Neutrophil (primary cell): Measurements from ENCODE around the gene SHISA5.
"Not testable (repeated sequence)": the region's sequence is repeated elsewhere in the genome, so short reads cannot be mapped to it uniquely, and the experiment has no call there.

Experiments
- H3K27ac ChIP-seq: fragments of 200-600 bp; sonication (generic); 2 replicates; pipeline ENCODE4 v1.5.1; 2016; ENCODE audit warnings: mild to moderate bottlenecking, moderate library complexity
- H3K27me3 ChIP-seq: fragments of 200-600 bp; sonication (generic); 2 replicates; pipeline ENCODE4 v1.6.0; 2016; ENCODE audit warnings: mild to moderate bottlenecking
- H3K36me3 ChIP-seq: fragments of 200-600 bp; sonication (generic); 2 replicates; pipeline ENCODE4 v1.5.1; 2017
- H3K4me1 ChIP-seq, 2 experiments: fragments of 200-600 bp in 1 of 2; sonication (generic) in 1 of 2; 1 replicate in 1 of 2; 2 replicates in 1 of 2; pipeline versions ENCODE4 v1.5.1 to v1.6.1; 2013 to 2016; ENCODE audit warnings: low read depth in 1 of 2, low read length in 1 of 2, mild to moderate bottlenecking in 1 of 2, moderate library complexity in 1 of 2; ENCODE audit not compliant: control insufficient read depth in 1 of 2, insufficient read depth in 1 of 2
- H3K4me3 ChIP-seq, 2 experiments: fragments of 200-600 bp in 1 of 2; sonication (generic) in 1 of 2; 1 replicate in 1 of 2; 2 replicates in 1 of 2; pipeline ENCODE4 v1.5.1; 2013 to 2016; ENCODE audit warnings: low read depth in 1 of 2, low read length in 1 of 2, mild to moderate bottlenecking in 1 of 2, moderate library complexity in 1 of 2
- H3K9me3 ChIP-seq: fragments of 200-600 bp; sonication (generic); 2 replicates; pipeline ENCODE4 v1.5.1; 2016
- CTCF ChIP-seq: fragments of 200-600 bp; sonication (generic); IDR thresholded peaks from 2 replicates; pipeline ENCODE4 v1.5.1; 2016; ENCODE audit warnings: antibody characterized with exemption

Gene SHISA5

GRCh38 chr3:48466386-48467109 is 37.4 kb downstream of the SHISA5 start:
- Histone ChIP-seq H3K36me3 (peaks cover 52% of the 10 kb centered on the region), H3K9me3 (no peaks in the 10 kb centered on the region), H3K4me1 (peaks cover 37 to 42% of the 10 kb centered on the region in 2 experiments), H3K27ac (peak overlapping the region; percentile 97), H3K27me3 (no peaks in the 10 kb centered on the region), H3K4me3 (peak overlapping the region; percentile 63 to 67)
- TF ChIP-seq CTCF = no peak

GRCh38 chr3:48465531-48466378 is 38.2 kb downstream of the SHISA5 start:
- H3K9me3 ChIP-seq = no peaks in the 10 kb centered on the region
- peaks cover 59% of the 10 kb centered on the region for H3K36me3 ChIP-seq
- peak; percentile 61 for TF ChIP-seq CTCF
- peak overlapping the region; percentile 97 for H3K27ac ChIP-seq
- H3K4me3 ChIP-seq = peak overlapping the region; percentile 63 to 67
- H3K4me1 ChIP-seq = peaks cover 36 to 37% of the 10 kb centered on the region in 2 experiments
- no peaks in the 10 kb centered on the region for H3K27me3 ChIP-seq

GRCh38 chr3:48465237-48465530 is 38.8 kb downstream of the SHISA5 start:
- peak overlapping the region; percentile 63 to 67 for H3K4me3 ChIP-seq
- H3K27ac ChIP-seq = peak overlapping the region; percentile 97
- no peaks in the 10 kb centered on the region for H3K9me3 ChIP-seq
- no peak for TF ChIP-seq CTCF
- H3K4me1 ChIP-seq = peaks cover 34 to 35% of the 10 kb centered on the region in 2 experiments
- peaks cover 60% of the 10 kb centered on the region for H3K36me3 ChIP-seq
- no peaks in the 10 kb centered on the region for H3K27me3 ChIP-seq

GRCh38 chr3:48464713-48465221 is 39.2 kb downstream of the SHISA5 start:
- Histone ChIP-seq H3K27ac (peak overlapping the region; percentile 97), H3K27me3 (no peaks in the 10 kb centered on the region), H3K4me1 (peaks cover 29 to 30% of the 10 kb centered on the region in 2 experiments), H3K4me3 (no peak overlapping the region), H3K9me3 (no peaks in the 10 kb centered on the region), H3K36me3 (peaks cover 60% of the 10 kb centered on the region)
- no peak for TF ChIP-seq CTCF

GRCh38 chr3:48463703-48464102 is 40.3 kb downstream of the SHISA5 start:
- no peak overlapping the region for H3K27ac ChIP-seq
- H3K36me3 ChIP-seq = peaks cover 60% of the 10 kb centered on the region
- H3K4me1 ChIP-seq = peaks cover 26 to 27% of the 10 kb centered on the region in 2 experiments
- H3K9me3 ChIP-seq = no peaks in the 10 kb centered on the region
- no peak for TF ChIP-seq CTCF
- H3K4me3 ChIP-seq = no peak overlapping the region
- no peaks in the 10 kb centered on the region for H3K27me3 ChIP-seq

GRCh38 chr3:48461767-48462166 is 42.2 kb downstream of the SHISA5 start:
- H3K36me3 ChIP-seq = peaks cover 50% of the 10 kb centered on the region
- H3K27me3 ChIP-seq, H3K27ac ChIP-seq, H3K4me3 ChIP-seq, H3K9me3 ChIP-seq: not testable (repeated sequence)
- H3K4me1 ChIP-seq = peaks cover 18% of the 10 kb centered on the region in 2 experiments
